Stomach (tissue), 9 donors: ENCODE data around the gene SPRYD4. TPM values are rescaled to one million over a fixed set of nuclear protein-coding genes. Genes with fewer than 3 reads are reported as not detected.

ENCODE experiments used
- DNase-seq, 2 donors: peaks; one replicate each; pipeline versions ENCODE4 v3.0.0 to v3.0.0-alpha.2; 2013 to 2019
- H3K27ac ChIP-seq, 5 donors: fragments of 200-600 bp in 4 of 5; sonication (generic) in 4 of 5; one replicate each; pipeline ENCODE4 v1.5.1; 2013 to 2019; ENCODE audit warnings: mild to moderate bottlenecking in 1 of 5, moderate library complexity in 1 of 5
- H3K27me3 ChIP-seq, 3 donors: fragments of 200-600 bp; sonication (generic); one replicate each; pipeline ENCODE4 v1.5.1; 2017 to 2019; ENCODE audit warnings: mixed run types in 1 of 3
- H3K36me3 ChIP-seq, 4 donors: fragments of 200-600 bp; sonication (generic); 1 replicate in 3 of 4; 2 replicates in 1 of 4; pipeline ENCODE4 v1.5.1; 2016 to 2019
- H3K4me1 ChIP-seq, 4 donors: fragments of 200-600 bp; sonication (generic); one replicate each; pipeline ENCODE4 v1.5.1; 2016 to 2019
- H3K4me3 ChIP-seq, 4 donors: fragments of 200-600 bp; sonication (generic) in 3 of 4; one replicate each; pipeline ENCODE4 v1.5.1; 2016 to 2019; ENCODE audit warnings: mild to moderate bottlenecking in 1 of 4
- H3K9me3 ChIP-seq, 4 donors: fragments of 200-600 bp; sonication (generic); one replicate each; pipeline ENCODE4 v1.5.1; 2016 to 2019
- EP300 ChIP-seq: sonication (generic); formaldehyde crosslinking; IDR thresholded peaks from one replicate; pipeline ENCODE4 v1.6.1; 2017; ENCODE audit warnings: antibody characterized with exemption
- POLR2A ChIP-seq, 4 donors: fragments of 450-650 bp; IDR thresholded peaks; one replicate each; pipeline ENCODE4 v1.6.1; 2016; ENCODE audit warnings: antibody characterized with exemption in 4 of 4, control low read depth in 2 of 4, mild to moderate bottlenecking in 1 of 4, moderate library complexity in 1 of 4
- POLR2AphosphoS5 ChIP-seq, 3 donors: sonication (generic); formaldehyde crosslinking; IDR thresholded peaks; one replicate each; pipeline ENCODE4 v1.6.1; 2016; ENCODE audit warnings: antibody characterized with exemption in 3 of 3
- WGBS, 5 donors: extraction: QIAGEN DNeasy Blood & Tissue Kit in 3 of 5; methylation state at CpG; one replicate each; pipeline versions ENCODE4 v1.1.5 to v1.1.7; 2013 to 2018; 5-methylcytosine and 5-hydroxymethylcytosine counted together
- intact Hi-C: fragments of 100-400 bp; cut with DNase I; formaldehyde crosslinking; loops from one replicate; pipeline ENCODE4 v1.15.1; 2023; ENCODE audit warnings: low total_unique reads
- polyA plus RNA-seq, 3 donors: library from polyadenylated mRNA; stranded (reverse); fragments of 200-250 nt; gene quantifications; one replicate each; pipeline ENCODE4 v1.2.3, GENCODE V29; 2013
- total RNA-seq, 5 donors: library from RNA; depleted of rRNA; stranded (reverse); fragments of >200 nt; gene quantifications; one replicate each; pipeline versions ENCODE4 v1.1.0 to v1.2.3, GENCODE V29; 2014 to 2016
- TF ChIP-seq, protein P1 (sequence below), 7 experiments: fragments of 450-650 bp in 4 of 7; fragments of 200-600 bp in 3 of 7; sonication (generic) in 3 of 7; IDR thresholded peaks; one replicate each; pipeline ENCODE4 v1.5.1; 2016 to 2019; ENCODE audit warnings: antibody characterized with exemption in 7 of 7, control low read depth in 2 of 7, mild to moderate bottlenecking in 1 of 7
- donor health status: healthy with polysubstance abuse.
- donor health status: Bipolar disorder and iron deficiency.
- donor health status: healthy.

The SPRYD4 gene
- total and polyA plus RNA-seq, 8 donors = 0.29 to 5.8 (median 2.0) TPM

DNA sequence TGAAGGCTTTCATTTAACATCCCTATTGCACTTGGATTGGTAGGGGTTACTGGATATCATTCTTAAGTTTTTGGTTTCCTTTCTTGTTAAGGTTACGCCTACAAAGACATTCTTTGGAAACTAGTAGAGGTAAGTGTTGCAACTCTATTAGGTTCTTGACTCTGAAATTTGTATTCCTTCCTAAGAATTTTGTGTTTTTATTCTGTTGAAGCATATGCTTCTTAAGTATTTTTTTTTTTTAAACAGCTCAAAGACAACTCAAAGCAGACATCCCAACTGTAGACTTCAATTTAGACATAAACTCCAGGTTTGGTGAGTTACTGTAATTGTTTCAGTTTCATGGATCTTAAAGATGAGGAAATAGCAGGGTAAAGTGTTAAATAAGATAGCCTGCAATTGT lies 52.1 kb downstream of the SPRYD4 start:
- no peaks in the 10 kb centered on the region for H3K36me3 ChIP-seq
- peak overlapping the region in 4 of 5 donors; percentile 81 to 92 (median 88) for H3K27ac ChIP-seq
- intact Hi-C loops = no loop called here
- 33 to 47% (median 44%) methylated on average over 1 of the region's 1 CpG for WGBS, 5 donors
- no peaks in the 10 kb centered on the region for H3K27me3 ChIP-seq
- H3K4me3 ChIP-seq = peak overlapping the region in 3 of 4 donors; percentile 11 to 63 (median 47)
- DNase-seq = peak in 1 of 2 donors; percentile 7
- no peaks in the 10 kb centered on the region for H3K9me3 ChIP-seq
- TF ChIP-seq POLR2A (IDR thresholded peaks at IDR 0.05) = no peak
- no peak for TF ChIP-seq POLR2AphosphoS5 (IDR thresholded peaks at IDR 0.05)
- TF ChIP-seq, protein P1, sequence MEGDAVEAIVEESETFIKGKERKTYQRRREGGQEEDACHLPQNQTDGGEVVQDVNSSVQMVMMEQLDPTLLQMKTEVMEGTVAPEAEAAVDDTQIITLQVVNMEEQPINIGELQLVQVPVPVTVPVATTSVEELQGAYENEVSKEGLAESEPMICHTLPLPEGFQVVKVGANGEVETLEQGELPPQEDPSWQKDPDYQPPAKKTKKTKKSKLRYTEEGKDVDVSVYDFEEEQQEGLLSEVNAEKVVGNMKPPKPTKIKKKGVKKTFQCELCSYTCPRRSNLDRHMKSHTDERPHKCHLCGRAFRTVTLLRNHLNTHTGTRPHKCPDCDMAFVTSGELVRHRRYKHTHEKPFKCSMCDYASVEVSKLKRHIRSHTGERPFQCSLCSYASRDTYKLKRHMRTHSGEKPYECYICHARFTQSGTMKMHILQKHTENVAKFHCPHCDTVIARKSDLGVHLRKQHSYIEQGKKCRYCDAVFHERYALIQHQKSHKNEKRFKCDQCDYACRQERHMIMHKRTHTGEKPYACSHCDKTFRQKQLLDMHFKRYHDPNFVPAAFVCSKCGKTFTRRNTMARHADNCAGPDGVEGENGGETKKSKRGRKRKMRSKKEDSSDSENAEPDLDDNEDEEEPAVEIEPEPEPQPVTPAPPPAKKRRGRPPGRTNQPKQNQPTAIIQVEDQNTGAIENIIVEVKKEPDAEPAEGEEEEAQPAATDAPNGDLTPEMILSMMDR (IDR thresholded peaks at IDR 0.05) = no peak
- TF ChIP-seq EP300 = no peak
- H3K4me1 ChIP-seq = peaks cover 0 to 52% (median 28%) of the 10 kb centered on the region in 4 donors

- H3K4me1 ChIP-seq = peaks cover 0 to 59% (median 32%) of the 10 kb centered on the region in 4 donors
- H3K27me3 ChIP-seq = no peaks in the 10 kb centered on the region
- no peaks in the 10 kb centered on the region for H3K9me3 ChIP-seq
- no peak for DNase-seq
- no peak for TF ChIP-seq EP300
- no peak for TF ChIP-seq POLR2AphosphoS5 (IDR thresholded peaks at IDR 0.05)
- no peak for TF ChIP-seq POLR2A (IDR thresholded peaks at IDR 0.05)
- TF ChIP-seq, protein P1 (IDR thresholded peaks at IDR 0.05) = no peak
- intact Hi-C loops = no loop called here
- no peaks in the 10 kb centered on the region for H3K36me3 ChIP-seq
- WGBS, 5 donors = 28 to 57% (median 47%) methylated on average over 8 of the region's 8 CpGs
- peak overlapping the region; percentile 47 to 63 (median 54) for H3K4me3 ChIP-seq
- H3K27ac ChIP-seq = peak overlapping the region; percentile 58 to 92 (median 86)
Observed at GRCh38 chr12:56521209-56521589, 52.8 kb downstream of the SPRYD4 start.

DNA sequence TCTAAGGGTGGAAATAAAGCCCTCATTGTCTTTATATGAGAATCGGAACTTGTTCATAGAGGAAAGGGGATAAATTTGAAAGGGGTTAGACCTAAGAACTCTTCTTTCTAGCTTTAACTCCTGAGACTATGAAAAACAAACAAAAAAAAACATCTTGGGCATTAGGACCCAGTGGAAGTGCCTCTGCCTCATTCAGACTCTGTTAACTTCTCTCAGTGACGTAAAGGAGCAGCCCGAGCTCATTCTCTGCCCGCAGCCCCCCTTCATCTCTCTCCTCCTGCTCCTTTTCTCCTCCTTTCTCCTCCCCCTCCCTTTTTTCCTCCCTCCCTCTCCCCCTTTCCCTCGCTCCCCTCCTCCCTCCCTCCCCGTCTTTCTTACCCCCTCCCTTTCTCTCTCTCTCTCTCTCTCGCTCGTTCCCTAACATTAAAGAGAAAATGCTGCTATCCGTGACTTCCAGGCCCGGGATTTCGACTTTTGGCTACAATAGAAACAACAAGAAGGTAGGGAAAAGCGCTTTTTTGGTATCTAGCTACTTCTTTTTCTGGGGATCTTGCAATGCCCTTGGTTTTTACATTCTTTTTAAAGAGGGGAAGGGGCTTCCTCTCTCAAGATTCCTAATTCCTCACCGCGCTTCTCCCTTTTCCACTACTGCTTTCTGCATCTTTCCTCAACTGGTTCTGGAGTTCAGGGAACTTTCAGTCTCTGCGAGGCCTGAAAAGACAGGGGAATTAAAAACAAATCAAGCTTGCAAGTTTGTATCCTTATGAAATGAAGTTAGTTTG lies 53.4 kb downstream of the SPRYD4 start, which contains the start of gene RBMS2:
TSS of gene RBMS2 (plus strand) at position 231 of the 782 bp plus-strand sequence. CDS start at position 435, 204 bp downstream.
- Histone ChIP-seq H3K9me3 (no peaks in the 10 kb centered on the region), H3K36me3 (no peaks in the 10 kb centered on the region), H3K27ac (peak within 1 kb of the TSS; percentile 73 to 92 (median 86)), H3K27me3 (no peaks in the 10 kb centered on the region), H3K4me1 (peaks cover 0 to 63% (median 35%) of the 10 kb centered on the region in 4 donors), H3K4me3 (peak within 1 kb of the TSS; percentile 47 to 63 (median 54))
- intact Hi-C loops = no loop called here
- TF ChIP-seq POLR2A (IDR thresholded peaks at IDR 0.05) (no peak), POLR2AphosphoS5 (IDR thresholded peaks at IDR 0.05) (peak in 2 of 3 donors; percentile 40 to 58)
- WGBS, 5 donors = 0 to 1% (median 1%) methylated on average over 15 of the region's 15 CpGs
- DNase-seq = peak; percentile 71 to 96

- peak overlapping the region; percentile 47 to 63 (median 54) for H3K4me3 ChIP-seq
- no peaks in the 10 kb centered on the region for H3K9me3 ChIP-seq
- 10 to 24% (median 16%) methylated on average over 4 of the region's 4 CpGs for WGBS, 5 donors
- intact Hi-C loops = no loop called here
- H3K27me3 ChIP-seq = no peaks in the 10 kb centered on the region
- DNase-seq = peak in 1 of 2 donors; percentile 25
- H3K4me1 ChIP-seq = peaks cover 6 to 71% (median 42%) of the 10 kb centered on the region in 4 donors
- TF ChIP-seq, protein P1 (IDR thresholded peaks at IDR 0.05) = no peak
- TF ChIP-seq POLR2AphosphoS5 (IDR thresholded peaks at IDR 0.05) (no peak), POLR2A (IDR thresholded peaks at IDR 0.05) (no peak), EP300 (no peak)
- H3K27ac ChIP-seq = peak overlapping the region; percentile 73 to 92 (median 86)
- H3K36me3 ChIP-seq = no peaks in the 10 kb centered on the region
Observed at GRCh38 chr12:56522411-56523193, 54.2 kb downstream of the SPRYD4 start.
